ENCODE data around the gene D2HGDH.

DNA sequence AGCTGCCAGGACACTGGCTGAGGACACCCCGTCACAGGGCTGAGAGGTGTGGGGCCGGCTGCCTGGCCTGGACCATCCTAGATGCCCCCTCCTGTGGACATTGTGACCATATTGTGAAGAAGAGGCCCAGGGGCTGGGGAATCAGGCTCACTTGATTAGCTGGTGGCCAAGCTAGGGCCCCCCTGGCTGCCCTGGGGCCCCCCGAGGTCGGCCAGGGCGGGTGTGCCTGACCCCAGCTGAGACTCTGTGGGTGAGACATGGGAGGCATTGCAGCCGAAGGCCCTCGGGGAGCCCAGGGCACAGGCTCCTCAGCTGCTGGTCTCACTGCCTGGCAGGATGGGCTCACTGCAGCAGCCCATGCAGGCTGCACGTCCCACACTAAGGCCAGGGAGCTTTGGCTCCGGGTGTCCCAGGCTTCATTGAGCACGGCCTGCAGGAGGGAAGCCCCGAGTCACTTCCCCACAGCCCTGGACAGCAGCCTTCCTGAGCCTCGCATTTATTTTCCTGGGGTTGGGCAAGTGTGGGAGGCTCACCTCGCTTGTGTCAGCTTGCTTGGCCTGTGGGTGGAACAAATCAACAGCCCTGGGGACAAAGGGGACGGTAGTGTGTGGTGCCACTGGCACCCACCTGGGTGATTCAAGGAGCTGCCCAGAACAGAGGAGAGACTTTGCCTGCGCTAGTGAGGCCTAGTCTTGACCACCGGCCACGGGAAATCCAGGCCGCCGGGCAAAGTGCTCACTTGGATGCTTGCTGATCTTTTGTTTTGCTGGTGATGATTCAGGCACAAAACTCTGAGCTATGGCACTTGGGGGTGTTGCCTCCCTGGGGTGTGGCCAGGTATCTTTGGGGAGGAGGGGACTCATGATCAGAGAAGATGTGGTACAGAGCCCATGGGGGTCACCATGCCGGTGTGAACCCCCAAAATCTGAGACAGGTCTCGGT, 43.5 kb downstream of the D2HGDH start:
- no peak for TF ChIP-seq EZH2 (IDR thresholded peaks at IDR 0.05; ENCODE audit: insufficient read depth, low read length)
- TF ChIP-seq, protein P1, sequence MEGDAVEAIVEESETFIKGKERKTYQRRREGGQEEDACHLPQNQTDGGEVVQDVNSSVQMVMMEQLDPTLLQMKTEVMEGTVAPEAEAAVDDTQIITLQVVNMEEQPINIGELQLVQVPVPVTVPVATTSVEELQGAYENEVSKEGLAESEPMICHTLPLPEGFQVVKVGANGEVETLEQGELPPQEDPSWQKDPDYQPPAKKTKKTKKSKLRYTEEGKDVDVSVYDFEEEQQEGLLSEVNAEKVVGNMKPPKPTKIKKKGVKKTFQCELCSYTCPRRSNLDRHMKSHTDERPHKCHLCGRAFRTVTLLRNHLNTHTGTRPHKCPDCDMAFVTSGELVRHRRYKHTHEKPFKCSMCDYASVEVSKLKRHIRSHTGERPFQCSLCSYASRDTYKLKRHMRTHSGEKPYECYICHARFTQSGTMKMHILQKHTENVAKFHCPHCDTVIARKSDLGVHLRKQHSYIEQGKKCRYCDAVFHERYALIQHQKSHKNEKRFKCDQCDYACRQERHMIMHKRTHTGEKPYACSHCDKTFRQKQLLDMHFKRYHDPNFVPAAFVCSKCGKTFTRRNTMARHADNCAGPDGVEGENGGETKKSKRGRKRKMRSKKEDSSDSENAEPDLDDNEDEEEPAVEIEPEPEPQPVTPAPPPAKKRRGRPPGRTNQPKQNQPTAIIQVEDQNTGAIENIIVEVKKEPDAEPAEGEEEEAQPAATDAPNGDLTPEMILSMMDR (IDR thresholded peaks at IDR 0.05; ENCODE audit: insufficient read depth, low read depth, low read length), result no peak
